KG1 (cell line): ENCODE results near the gene GALNT11.
"Not testable (repeated sequence)": the region's sequence is repeated elsewhere in the genome, so short reads cannot be mapped to it uniquely, and the experiment has no call there.

Experiments
- DNase-seq: peaks from one replicate; lab custom pipeline; 2025; lab: John Stamatoyannopoulos, UW

The GALNT11 gene

GRCh38 chr7:152025077-152025936, at the start of gene GALNT11:
Gene GALNT11 (plus strand): TSS chr7:152025674. CDS start chr7:152094228, 68,554 bp downstream.
- peak; percentile 57 for DNase-seq

- DNase-seq = no peak
These were observed 46.9 kb upstream of the GALNT11 start for GRCh38 chr7:151978616-151979015.

- no peak for DNase-seq
These were observed 44.3 kb upstream of the GALNT11 start for GRCh38 chr7:151981223-151981622.

GRCh38 chr7:151982806-151983205, 42.7 kb upstream of the GALNT11 start:
- no peak for DNase-seq

- DNase-seq = no peak
These were observed 40.9 kb upstream of the GALNT11 start for GRCh38 chr7:151984612-151985011.

- DNase-seq = no peak
These were observed 37.5 kb upstream of the GALNT11 start for GRCh38 chr7:151987748-151988529.

GRCh38 chr7:151992375-151992774, 33.1 kb upstream of the GALNT11 start:
- no peak for DNase-seq

- DNase-seq = no peak
These were observed 31.3 kb upstream of the GALNT11 start for GRCh38 chr7:151993977-151994676.

- no peak for DNase-seq
These were observed 25.9 kb upstream of the GALNT11 start for GRCh38 chr7:151999424-152000090.

GRCh38 chr7:152000191-152000590, 25.3 kb upstream of the GALNT11 start:
- no peak for DNase-seq

GRCh38 chr7:152006336-152006735, 19.1 kb upstream of the GALNT11 start:
- DNase-seq = no peak

- DNase-seq = no peak
These were observed 13.6 kb upstream of the GALNT11 start for GRCh38 chr7:152011860-152012259.

- DNase-seq = no peak
These were observed 12.2 kb upstream of the GALNT11 start for GRCh38 chr7:152013230-152013629.

GRCh38 chr7:152013974-152014373, 11.5 kb upstream of the GALNT11 start:
- no peak for DNase-seq

- DNase-seq = no peak
These were observed 10.8 kb upstream of the GALNT11 start for GRCh38 chr7:152014722-152015121.

- DNase-seq = no peak
These were observed 9.9 kb upstream of the GALNT11 start for GRCh38 chr7:152015600-152015999.

GRCh38 chr7:152016947-152017346, 8.5 kb upstream of the GALNT11 start:
- DNase-seq = no peak

GRCh38 chr7:152017683-152018082, 7.8 kb upstream of the GALNT11 start:
- DNase-seq = not testable (repeated sequence)

GRCh38 chr7:152021740-152022139, 3.7 kb upstream of the GALNT11 start:
- DNase-seq = not testable (repeated sequence)

- DNase-seq = no peak
These were observed 740 bp downstream of the GALNT11 start for GRCh38 chr7:152025937-152026890.
